CD8-positive, alpha-beta memory T cell (primary cell): ENCODE data around the gene LCN2. TPM values are rescaled to one million over a fixed set of nuclear protein-coding genes. Genes with fewer than 3 reads are reported as not detected.
A peak's percentile ranks its signal among the peaks of the same experiment; 100 is the strongest.

Experiments used
- CTCF ChIA-PET: fragments of 350-600 bp; sonication (Branson Sonifier 250); formaldehyde crosslinking; loops from one replicate; lab custom pipeline; 2021; ENCODE audit warnings: antibody characterized with exemption; lab: Charles Lee
- POLR2A ChIA-PET: fragments of 350-600 bp; sonication (Branson Sonifier 250); formaldehyde crosslinking; loops from one replicate; lab custom pipeline; 2021; ENCODE audit warnings: antibody characterized with exemption; lab: Charles Lee
- DNase-seq, 5 donors: peaks; one replicate each; pipeline versions ENCODE4 v3.0.0 to v3.0.0-alpha.2; 2020 to 2022; ENCODE audit warnings: mixed read lengths in 1 of 5
- H3K27ac ChIP-seq: one replicate; pipeline ENCODE4 v1.7.0; 2013; ENCODE audit warnings: low read depth, mild to moderate bottlenecking, low read length, moderate library complexity
- H3K27me3 ChIP-seq: 2 replicates; pipeline ENCODE4 v1.7.0; 2013; ENCODE audit warnings: low read length, mild to moderate bottlenecking; ENCODE audit not compliant: insufficient read depth, poor library complexity, severe bottlenecking
- H3K36me3 ChIP-seq: 2 replicates; pipeline ENCODE4 v1.7.0; 2013; ENCODE audit warnings: mild to moderate bottlenecking, low read length, moderate library complexity; ENCODE audit not compliant: insufficient read depth
- H3K4me1 ChIP-seq: 2 replicates; pipeline ENCODE4 v1.7.0; 2013; ENCODE audit warnings: mild to moderate bottlenecking, low read length, moderate library complexity; ENCODE audit not compliant: insufficient read depth
- H3K4me3 ChIP-seq: 2 replicates; pipeline ENCODE4 v1.7.0; 2013; ENCODE audit warnings: mild to moderate bottlenecking, low read length
- H3K9me3 ChIP-seq: 2 replicates; pipeline ENCODE4 v1.7.0; 2013; ENCODE audit warnings: mild to moderate bottlenecking, low read length
- H3K27ac Mint-ChIP-seq, 8 donors: one replicate each; pipeline ENCODE4 v1.8.0; 2020 to 2021; ENCODE audit warnings: mixed read lengths in 8 of 8, mild to moderate bottlenecking in 6 of 8, inconsistent platforms in 3 of 8, moderate library complexity in 3 of 8
- H3K27me3 Mint-ChIP-seq, 2 donors: one replicate each; pipeline ENCODE4 v1.8.0; 2020 to 2021; ENCODE audit warnings: mixed read lengths in 2 of 2, mild to moderate bottlenecking in 1 of 2, moderate library complexity in 1 of 2
- H3K36me3 Mint-ChIP-seq, 3 donors: one replicate each; pipeline ENCODE4 v1.8.0; 2020 to 2021; ENCODE audit warnings: mixed read lengths in 3 of 3, inconsistent platforms in 1 of 3, mild to moderate bottlenecking in 1 of 3
- H3K4me1 Mint-ChIP-seq, 3 donors: one replicate each; pipeline ENCODE4 v1.8.0; 2020 to 2021; ENCODE audit warnings: mixed read lengths in 3 of 3, inconsistent platforms in 1 of 3, mild to moderate bottlenecking in 1 of 3
- H3K4me3 Mint-ChIP-seq, 7 donors: one replicate each; pipeline ENCODE4 v1.8.0; 2020 to 2021; ENCODE audit warnings: mixed read lengths in 7 of 7, mild to moderate bottlenecking in 6 of 7, moderate library complexity in 4 of 7, inconsistent platforms in 2 of 7
- H3K9me3 Mint-ChIP-seq, 5 donors: one replicate each; pipeline ENCODE4 v1.8.0; 2020 to 2022; ENCODE audit warnings: mixed read lengths in 5 of 5, mild to moderate bottlenecking in 3 of 5, moderate library complexity in 2 of 5, inconsistent platforms in 1 of 5
- polyA plus RNA-seq: library from polyadenylated mRNA; unstranded; fragments of 300-500 nt; fragmentation: Illumina TruSeq; gene quantifications from one replicate; pipeline ENCODE4 v1.2.3, GENCODE V29; 2021
- total RNA-seq, 2 experiments: library from RNA; stranded (reverse); gene quantifications; one replicate each; pipeline ENCODE4 v1.2.3, GENCODE V29; 2021

The LCN2 gene
- total and polyA plus RNA-seq, 3 experiments from 2014 or later, result not detected

DNA sequence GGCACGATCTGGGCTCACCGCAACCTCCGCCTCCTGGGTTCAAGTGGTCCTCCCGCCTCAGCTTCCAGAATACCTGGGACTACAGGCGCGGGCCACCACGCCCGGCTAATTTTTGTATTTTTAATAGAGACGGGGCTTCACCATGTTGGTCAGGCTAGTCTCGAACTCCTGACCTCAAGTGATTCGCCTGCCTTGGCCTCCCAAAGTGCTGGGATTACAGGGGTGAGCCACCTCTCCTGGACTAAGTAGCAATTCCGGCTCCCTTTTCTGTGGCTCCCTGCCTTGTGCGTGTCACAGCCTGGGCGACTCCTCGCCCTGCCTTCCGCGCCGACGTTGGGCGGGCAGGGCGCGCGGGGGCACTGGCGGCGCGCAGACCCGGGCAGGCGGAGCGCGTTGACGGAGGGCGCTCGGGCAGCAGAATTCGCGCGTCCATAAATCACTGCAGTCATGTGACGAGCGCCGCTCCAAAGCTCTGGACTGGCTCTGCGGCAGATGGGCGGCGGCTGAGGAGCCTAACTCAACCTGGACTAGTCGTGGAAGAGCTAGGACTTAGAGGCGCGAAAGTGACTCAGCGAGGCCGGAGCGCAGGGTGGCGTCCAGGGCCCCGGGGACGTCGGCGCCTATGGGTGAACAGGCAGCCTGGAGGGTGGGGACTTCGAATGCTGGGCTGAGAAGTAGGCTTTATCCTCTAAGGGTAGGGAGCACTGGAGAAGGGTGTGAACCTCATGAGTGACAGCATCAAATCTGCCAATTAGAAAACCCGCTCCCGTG is 43.5 kb downstream of the LCN2 start:
- H3K27ac ChIP-seq, result no peak overlapping the region
- peak in 3 of 5 donors; percentile 15 to 62 (median 52) for DNase-seq
- POLR2A ChIA-PET, result no interaction called here

DNA sequence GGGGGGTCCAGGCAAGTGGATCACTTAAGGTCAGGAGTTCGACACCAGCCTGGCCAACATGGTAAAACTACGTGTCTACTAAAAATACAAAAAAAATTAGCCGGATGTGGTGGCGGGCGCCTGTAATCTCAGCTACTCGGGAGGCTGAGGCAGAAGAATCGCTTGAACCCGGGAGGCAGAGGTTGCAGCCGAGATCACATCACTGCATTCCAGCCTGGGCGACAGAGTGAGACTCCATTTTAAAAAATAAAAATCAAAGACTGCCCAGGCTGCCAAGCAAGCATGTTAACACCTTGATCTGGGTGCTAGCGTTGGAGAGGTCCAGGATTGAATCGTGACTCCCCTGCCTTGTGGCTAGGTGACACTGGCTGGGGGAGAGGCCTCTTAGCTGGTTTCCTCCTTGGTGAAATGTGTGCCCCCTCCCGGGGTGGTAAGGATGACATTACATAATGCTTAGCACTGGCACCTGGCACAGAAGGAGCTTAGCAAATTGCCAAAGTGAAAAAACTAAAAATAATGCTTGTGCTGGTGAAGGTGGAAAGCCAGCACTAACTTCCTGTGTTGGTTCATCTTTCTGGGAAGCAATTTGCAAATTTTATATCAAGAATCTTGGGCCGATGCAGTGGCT is 44.3 kb downstream of the LCN2 start:
- Histone ChIP-seq H3K36me3 (peaks cover 9% of the 10 kb centered on the region), H3K9me3 (no peaks in the 10 kb centered on the region), H3K27me3 (no peaks in the 10 kb centered on the region), H3K4me1 (peaks cover 13% of the 10 kb centered on the region), H3K27ac (no peak overlapping the region), H3K4me3 (no peak overlapping the region)
- peaks cover 0 to 5% of the 10 kb centered on the region in 2 donors for H3K27me3 Mint-ChIP-seq
- peak overlapping the region in 6 of 7 donors; percentile 15 to 96 (median 47) for H3K4me3 Mint-ChIP-seq
- H3K9me3 Mint-ChIP-seq, result no peaks in the 10 kb centered on the region
- CTCF ChIA-PET, result interaction anchor here (0.9 to 1.5 kb wide), 2 partner anchors 10 to 14 kb away, joined by 3 read pairs; no protein-coding TSS in a partner anchor
- H3K27ac Mint-ChIP-seq, result no peak overlapping the region
- no peak for DNase-seq
- POLR2A ChIA-PET, result no interaction called here
- H3K36me3 Mint-ChIP-seq, result peaks cover 0 to 15% (median 5%) of the 10 kb centered on the region in 3 donors
- H3K4me1 Mint-ChIP-seq, result peaks cover 12 to 32% (median 18%) of the 10 kb centered on the region in 3 donors

More for the DNA sequence above, 43.5 kb downstream of the LCN2 start:
- peaks cover 15% of the 10 kb centered on the region for H3K36me3 ChIP-seq
- no peaks in the 10 kb centered on the region for H3K9me3 ChIP-seq
- Mint-ChIP-seq H3K4me1 (peaks cover 18 to 38% (median 18%) of the 10 kb centered on the region in 3 donors), H3K36me3 (peaks cover 0 to 21% (median 6%) of the 10 kb centered on the region in 3 donors), H3K27me3 (peaks cover 0 to 5% of the 10 kb centered on the region in 2 donors), H3K27ac (peak overlapping the region in 1 of 8 donors; percentile 52), H3K4me3 (peak overlapping the region; percentile 19 to 96 (median 58)), H3K9me3 (no peaks in the 10 kb centered on the region)
- no peak overlapping the region for H3K4me3 ChIP-seq
- H3K4me1 ChIP-seq, result peaks cover 13% of the 10 kb centered on the region
- CTCF ChIA-PET, result interaction anchor here (0.9 to 1.5 kb wide), 3 partner anchors 9 to 113 kb away, joined by 3 read pairs; no protein-coding TSS in a partner anchor
- no peaks in the 10 kb centered on the region for H3K27me3 ChIP-seq

GRCh38 chr9:128201441-128202369 is 52.5 kb downstream of the LCN2 start:
- H3K4me1 Mint-ChIP-seq, result peaks cover 8 to 10% (median 9%) of the 10 kb centered on the region in 3 donors
- peak overlapping the region in 3 of 7 donors; percentile 16 to 86 (median 28) for H3K4me3 Mint-ChIP-seq
- Histone ChIP-seq H3K36me3 (no peaks in the 10 kb centered on the region), H3K9me3 (no peaks in the 10 kb centered on the region), H3K4me3 (no peak overlapping the region), H3K27ac (no peak overlapping the region), H3K27me3 (peaks cover 13% of the 10 kb centered on the region), H3K4me1 (peaks cover 14% of the 10 kb centered on the region)
- H3K9me3 Mint-ChIP-seq, result no peaks in the 10 kb centered on the region
- ChIA-PET POLR2A (no interaction called here), CTCF (interaction anchor here (1.4 to 1.9 kb wide), 2 partner anchors 11 to 60 kb away, joined by 3 to 5 read pairs; partner anchors contain the start of gene CIZ1)
- no peaks in the 10 kb centered on the region for H3K36me3 Mint-ChIP-seq
- no peak for DNase-seq
- no peak overlapping the region for H3K27ac Mint-ChIP-seq
- peaks cover 3 to 16% of the 10 kb centered on the region in 2 donors for H3K27me3 Mint-ChIP-seq

DNA sequence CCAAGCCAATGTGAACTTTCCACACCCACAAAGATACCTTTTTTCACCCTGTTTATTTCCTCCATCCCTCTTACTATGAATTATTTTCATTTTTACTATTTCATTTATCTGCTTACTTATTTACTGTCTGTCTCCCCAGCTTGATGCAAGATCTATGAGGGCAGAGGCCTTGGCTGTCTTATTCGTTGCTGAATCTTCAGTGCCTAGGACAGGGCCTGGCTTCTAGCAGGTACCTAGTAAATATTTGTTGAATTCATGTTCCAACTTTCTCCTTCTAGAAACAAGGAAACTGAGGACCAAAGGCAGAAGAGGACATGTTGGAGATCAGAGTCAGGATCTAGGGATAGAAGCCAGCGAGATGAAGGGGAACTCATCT is 53.4 kb downstream of the LCN2 start:
- peak overlapping the region in 5 of 8 donors; percentile 2 to 62 (median 25) for H3K27ac Mint-ChIP-seq
- POLR2A ChIA-PET, result interaction anchor here (1.3 kb wide), 1 partner anchor 48 kb away, joined by 3 read pairs; no protein-coding TSS in a partner anchor
- no peak overlapping the region for H3K4me3 ChIP-seq

More for the DNA sequence above, 53.4 kb downstream of the LCN2 start:
- H3K4me1 Mint-ChIP-seq, result peaks cover 8 to 10% (median 9%) of the 10 kb centered on the region in 3 donors
- no peaks in the 10 kb centered on the region for H3K36me3 ChIP-seq
- peak overlapping the region; percentile 66 to 86 (median 81) for H3K4me3 Mint-ChIP-seq
- peaks cover 14% of the 10 kb centered on the region for H3K4me1 ChIP-seq
- H3K9me3 Mint-ChIP-seq, result no peaks in the 10 kb centered on the region
- H3K27me3 ChIP-seq, result peaks cover 13% of the 10 kb centered on the region
- H3K9me3 ChIP-seq, result no peaks in the 10 kb centered on the region
- CTCF ChIA-PET, result no interaction called here
- DNase-seq, result no peak
- no peaks in the 10 kb centered on the region for H3K36me3 Mint-ChIP-seq
- peaks cover 5 to 16% of the 10 kb centered on the region in 2 donors for H3K27me3 Mint-ChIP-seq
- no peak overlapping the region for H3K27ac ChIP-seq

Other genes with a start within 250 kb of the LCN2 start
- gene ST6GALNAC6, start 249.8 kb upstream of the LCN2 start, total RNA-seq, result 10 to 100 TPM; 52.3 to 54.0 TPM
- 54.7 TPM for gene ST6GALNAC6, start 249.8 kb upstream of the LCN2 start, polyA plus RNA-seq
- gene ST6GALNAC4, start 232.4 kb upstream of the LCN2 start, total RNA-seq, result 10 to 100 TPM; 32.9 to 43.2 TPM
- 28.7 TPM for gene ST6GALNAC4, start 232.4 kb upstream of the LCN2 start, polyA plus RNA-seq
- gene PIP5KL1, start 218.7 kb upstream of the LCN2 start, total RNA-seq, result 1 to 10 TPM; 1.4 to 2.5 TPM
- gene PIP5KL1, start 218.7 kb upstream of the LCN2 start, polyA plus RNA-seq, result 0.89 TPM
- 10 to 100 TPM; 73.8 to 75.5 TPM for gene DPM2, start 211.6 kb upstream of the LCN2 start, total RNA-seq
- 52.2 TPM for gene DPM2, start 211.6 kb upstream of the LCN2 start, polyA plus RNA-seq
- gene EEIG1, start 168.5 kb upstream of the LCN2 start, total RNA-seq, result 10 to 100 TPM; 82.2 to 93.3 TPM
- gene EEIG1, start 168.5 kb upstream of the LCN2 start, polyA plus RNA-seq, result 167 TPM
- gene NAIF1, start 82.1 kb upstream of the LCN2 start, total RNA-seq, result 10 to 100 TPM; 13.1 to 14.0 TPM
- gene NAIF1, start 82.1 kb upstream of the LCN2 start, polyA plus RNA-seq, result 13.5 TPM
- 10 to 100 TPM; 17.7 to 17.8 TPM for gene SLC25A25, start 81.2 kb upstream of the LCN2 start, total RNA-seq
- gene SLC25A25, start 81.2 kb upstream of the LCN2 start, polyA plus RNA-seq, result 19.8 TPM
- gene PTGES2, start 21.7 kb upstream of the LCN2 start, total RNA-seq, result 10 to 100 TPM; 67.0 to 68.3 TPM
- gene PTGES2, start 21.7 kb upstream of the LCN2 start, polyA plus RNA-seq, result 51.7 TPM
- gene BBLN, start 10.8 kb downstream of the LCN2 start, total RNA-seq, result 10 to 100 TPM; 75.5 to 78.4 TPM
- 137 TPM for gene BBLN, start 10.8 kb downstream of the LCN2 start, polyA plus RNA-seq
- 100 to 1,000 TPM; 114 to 125 TPM for gene CIZ1, start 42.1 kb downstream of the LCN2 start, total RNA-seq
- gene CIZ1, start 42.1 kb downstream of the LCN2 start, polyA plus RNA-seq, result 35.2 TPM
- under 1 TPM; 0.26 to 0.66 TPM for gene DNM1, start 53.9 kb downstream of the LCN2 start, total RNA-seq
- gene DNM1, start 53.9 kb downstream of the LCN2 start, polyA plus RNA-seq, result 0.18 TPM
- 10 to 100 TPM; 35.4 to 35.5 TPM for gene GOLGA2, start 126.6 kb downstream of the LCN2 start, total RNA-seq
- 8.8 TPM for gene GOLGA2, start 126.6 kb downstream of the LCN2 start, polyA plus RNA-seq
- gene SWI5, start 126.8 kb downstream of the LCN2 start, total RNA-seq, result 10 to 100 TPM; 18.1 to 20.9 TPM
- 27.8 TPM for gene SWI5, start 126.8 kb downstream of the LCN2 start, polyA plus RNA-seq
- gene TRUB2, start 173.0 kb downstream of the LCN2 start, total RNA-seq, result 10 to 100 TPM; 48.8 to 50.4 TPM
- gene TRUB2, start 173.0 kb downstream of the LCN2 start, polyA plus RNA-seq, result 23.6 TPM
- gene COQ4, start 173.4 kb downstream of the LCN2 start, total RNA-seq, result 10 to 100 TPM; 51.1 to 56.9 TPM
- gene COQ4, start 173.4 kb downstream of the LCN2 start, polyA plus RNA-seq, result 36.9 TPM
- gene SLC27A4, start 191.1 kb downstream of the LCN2 start, total RNA-seq, result 10 to 100 TPM; 41.2 to 46.0 TPM
- gene SLC27A4, start 191.1 kb downstream of the LCN2 start, polyA plus RNA-seq, result 11.2 TPM
- gene URM1, start 221.9 kb downstream of the LCN2 start, total RNA-seq, result 100 to 1,000 TPM; 100 to 108 TPM
- gene URM1, start 221.9 kb downstream of the LCN2 start, polyA plus RNA-seq, result 56.3 TPM